ENCODE measurements around the gene RNASET2.
"Not testable (repeated sequence)": the region's sequence is repeated elsewhere in the genome, so short reads cannot be mapped to it uniquely, and the experiment has no call there.

The RNASET2 gene

GRCh38 chr6:166900956-166901607 lies 55.3 kb downstream of the RNASET2 start:
- no peak for DNase-seq
- Mint-ChIP-seq H3K27me3 (no peaks in the 10 kb centered on the region), H3K4me1 (no peaks in the 10 kb centered on the region), H3K27ac (no peak overlapping the region), H3K4me3 (no peak overlapping the region), H3K36me3 (ENCODE audit: low read depth) (no peaks in the 10 kb centered on the region), H3K9me3 (no peaks in the 10 kb centered on the region)
- no peak for ATAC-seq

- Mint-ChIP-seq H3K9me3 (no peaks in the 10 kb centered on the region), H3K27me3 (no peaks in the 10 kb centered on the region), H3K4me1 (no peaks in the 10 kb centered on the region), H3K27ac (no peak overlapping the region), H3K36me3 (ENCODE audit: low read depth) (no peaks in the 10 kb centered on the region), H3K4me3 (no peak overlapping the region)
- ATAC-seq (no peak), DNase-seq (no peak)
These were observed 56.1 kb downstream of the RNASET2 start for GRCh38 chr6:166900130-166900708.

- Mint-ChIP-seq H3K27me3 (no peaks in the 10 kb centered on the region), H3K4me3 (no peak overlapping the region), H3K36me3 (ENCODE audit: low read depth) (no peaks in the 10 kb centered on the region), H3K27ac (no peak overlapping the region), H3K9me3 (no peaks in the 10 kb centered on the region), H3K4me1 (no peaks in the 10 kb centered on the region)
- ATAC-seq (no peak), DNase-seq (no peak)
These were observed 57.4 kb downstream of the RNASET2 start for GRCh38 chr6:166898910-166899309.

- not testable (repeated sequence) for H3K27me3 Mint-ChIP-seq; H3K4me1 Mint-ChIP-seq; H3K4me3 Mint-ChIP-seq; DNase-seq; H3K27ac Mint-ChIP-seq; ATAC-seq; H3K9me3 Mint-ChIP-seq; H3K36me3 Mint-ChIP-seq (ENCODE audit: low read depth)
These were observed 61.7 kb downstream of the RNASET2 start for GRCh38 chr6:166894614-166895013.

- not testable (repeated sequence) for H3K27ac Mint-ChIP-seq, H3K9me3 Mint-ChIP-seq, DNase-seq, ATAC-seq, H3K27me3 Mint-ChIP-seq, H3K4me1 Mint-ChIP-seq, H3K4me3 Mint-ChIP-seq
- H3K36me3 Mint-ChIP-seq (ENCODE audit: low read depth): peaks cover 12% of the 10 kb centered on the region
These were observed 63.9 kb downstream of the RNASET2 start for GRCh38 chr6:166892472-166892871.

- not testable (repeated sequence) for DNase-seq, H3K27me3 Mint-ChIP-seq, H3K4me1 Mint-ChIP-seq, H3K4me3 Mint-ChIP-seq, ATAC-seq, H3K9me3 Mint-ChIP-seq, H3K27ac Mint-ChIP-seq
- peaks cover 13% of the 10 kb centered on the region for H3K36me3 Mint-ChIP-seq (ENCODE audit: low read depth)
These were observed 69.6 kb downstream of the RNASET2 start for GRCh38 chr6:166886773-166887172.

- H3K4me3 Mint-ChIP-seq, H3K27ac Mint-ChIP-seq, H3K4me1 Mint-ChIP-seq, DNase-seq, H3K9me3 Mint-ChIP-seq, ATAC-seq, H3K27me3 Mint-ChIP-seq: not testable (repeated sequence)
- H3K36me3 Mint-ChIP-seq (ENCODE audit: low read depth): peaks cover 11% of the 10 kb centered on the region
These were observed 71.4 kb downstream of the RNASET2 start for GRCh38 chr6:166884958-166885357.

- Mint-ChIP-seq H3K36me3 (ENCODE audit: low read depth) (peaks cover 4% of the 10 kb centered on the region), H3K9me3 (peaks cover 5% of the 10 kb centered on the region), H3K27ac (no peak overlapping the region), H3K4me1 (no peaks in the 10 kb centered on the region), H3K4me3 (no peak overlapping the region), H3K27me3 (no peaks in the 10 kb centered on the region)
- ATAC-seq (no peak), DNase-seq (no peak)
These were observed 76.8 kb downstream of the RNASET2 start for GRCh38 chr6:166879594-166879993.

All from activated naive CD8-positive, alpha-beta T cell treated with anti-CD3 and anti-CD28 coated beads, Interleukin-2, amount 50 U/mL, for 24 hours (primary cell).